Measurements from ENCODE around the gene NEK5. TPM values are rescaled to one million over a fixed set of nuclear protein-coding genes. Genes with fewer than 3 reads are reported as not detected.

The NEK5 gene
- total RNA-seq, 1 donor from 2014 or later: 0.94 TPM

Other genes starting within 250 kb of the NEK5 start
- gene ATP7B, start 117.6 kb downstream of the NEK5 start, total RNA-seq: 11.1 TPM
- gene ALG11, start 116.7 kb downstream of the NEK5 start, total RNA-seq: 32.0 TPM
- gene UTP14C, start 104.4 kb downstream of the NEK5 start, total RNA-seq: 25.9 TPM
- 11.4 TPM for gene NEK3, start 30.5 kb upstream of the NEK5 start, total RNA-seq

All from occipital lobe (tissue), 1 donor.